H1 (cell line): ENCODE measurements around the gene DNAH10. TPM values are rescaled to one million over a fixed set of nuclear protein-coding genes. Genes with fewer than 3 reads are reported as not detected.

Experiments
- CTCF ChIA-PET: fragments of 300-600 bp; sonication (Branson Sonifier 250); formaldehyde crosslinking; loops from one replicate; lab custom pipeline; 2021; ENCODE audit not compliant: partially characterized antibody; lab: Charles Lee
- POLR2A ChIA-PET: fragments of 300-600 bp; sonication (Branson Sonifier 250); formaldehyde crosslinking; loops from one replicate; lab custom pipeline; 2021; ENCODE audit warnings: inconsistent platforms; ENCODE audit not compliant: partially characterized antibody; lab: Charles Lee
- DNase-seq, 2 experiments: peaks; one replicate each; pipeline versions ENCODE4 v3.0.0 to v3.0.0-alpha.2; 2010 to 2022; ENCODE audit warnings: low spot score in 2 of 2, low read depth in 1 of 2, mixed read lengths in 1 of 2
- FAIRE-seq: peaks from 2 replicates; lab custom pipeline; 2011; peaks lifted over from hg19 to GRCh38; lab: Jason Lieb, UNC
- H2AFZ ChIP-seq: 2 replicates; pipeline ENCODE4 v1.8.1; 2012; ENCODE audit warnings: low read length, inconsistent platforms
- H2AK5ac ChIP-seq: 2 replicates; pipeline ENCODE4 v1.6.1; 2013; ENCODE audit warnings: low read depth, low read length
- H2BK120ac ChIP-seq: replicated peaks from 2 replicates; pipeline ENCODE3; 2013; ENCODE audit warnings: low read depth, low read length, inconsistent platforms
- H2BK12ac ChIP-seq: 2 replicates; pipeline ENCODE4 v1.6.1; 2013; ENCODE audit warnings: low read depth, low read length
- H2BK15ac ChIP-seq: 2 replicates; pipeline ENCODE4 v1.6.1; 2013; ENCODE audit warnings: low read length
- H2BK20ac ChIP-seq: 2 replicates; pipeline ENCODE4 v1.6.1; 2013; ENCODE audit warnings: low read length
- H2BK5ac ChIP-seq: 2 replicates; pipeline ENCODE4 v1.6.1; 2013; ENCODE audit warnings: low read depth, low read length
- H3K14ac ChIP-seq: 2 replicates; pipeline ENCODE4 v1.6.1; 2013; ENCODE audit warnings: inconsistent platforms; ENCODE audit not compliant: insufficient read length
- H3K18ac ChIP-seq: 2 replicates; pipeline ENCODE4 v1.6.1; 2013; ENCODE audit warnings: low read length; ENCODE audit errors: extremely low read depth
- H3K23ac ChIP-seq: 2 replicates; pipeline ENCODE4 v1.6.1; 2013; ENCODE audit warnings: inconsistent platforms; ENCODE audit not compliant: insufficient read length
- H3K23me2 ChIP-seq: 2 replicates; pipeline ENCODE4 v1.6.1; 2013; ENCODE audit warnings: low read depth, low read length
- H3K27ac ChIP-seq: 2 replicates; pipeline ENCODE4 v1.6.1; 2011; ENCODE audit warnings: low read depth, low read length, inconsistent platforms
- H3K27me3 ChIP-seq, 4 experiments: replicated peaks in 1 of 4; 1 replicate in 1 of 4; 2 replicates in 3 of 4; pipeline versions ENCODE4 v1.6.1 to v1.8.1; 2011 to 2013; ENCODE audit warnings: low read length in 3 of 4, mild to moderate bottlenecking in 3 of 4, inconsistent platforms in 2 of 4, mixed read lengths in 2 of 4, moderate library complexity in 1 of 4; ENCODE audit not compliant: control insufficient read depth in 3 of 4, insufficient read depth in 3 of 4; ENCODE audit errors: extremely low read depth in 1 of 4
- H3K36me3 ChIP-seq, 4 experiments: 2 replicates each; pipeline versions ENCODE4 v1.6.1 to v1.8.1; 2011 to 2013; ENCODE audit warnings: mild to moderate bottlenecking in 4 of 4, low read length in 3 of 4, moderate library complexity in 2 of 4, control low read depth in 1 of 4, inconsistent platforms in 1 of 4; ENCODE audit not compliant: insufficient read depth in 4 of 4, control insufficient read depth in 2 of 4
- H3K4ac ChIP-seq: replicated peaks from 2 replicates; pipeline ENCODE3; 2013; ENCODE audit warnings: low read length, low read depth, mixed read lengths, inconsistent platforms; ENCODE audit not compliant: insufficient read length
- H3K4me1 ChIP-seq, 4 experiments: replicated peaks in 1 of 4; 1 replicate in 1 of 4; 2 replicates in 3 of 4; pipeline versions ENCODE4 v1.6.1 to v1.8.1; 2011 to 2013; ENCODE audit warnings: low read length in 3 of 4, inconsistent platforms in 2 of 4, mixed read lengths in 1 of 4; ENCODE audit not compliant: insufficient read depth in 4 of 4, control insufficient read depth in 3 of 4
- H3K4me2 ChIP-seq, 2 experiments: 2 replicates each; pipeline versions ENCODE4 v1.6.1 to v1.8.1; 2011 to 2013; ENCODE audit warnings: low read depth in 2 of 2, low read length in 2 of 2, control low read depth in 1 of 2, inconsistent platforms in 1 of 2, mild to moderate bottlenecking in 1 of 2; ENCODE audit not compliant: insufficient read depth in 1 of 2
- H3K4me3 ChIP-seq, 4 experiments: fragments of 200-600, 300-600 bp in 1 of 4; sonication (generic), shearing (Covaris generic), sonication (Bioruptor Twin) in 1 of 4; 2 replicates each; pipeline versions ENCODE4 v1.5.1 to v1.8.1; 2011 to 2016; ENCODE audit warnings: low read length in 4 of 4, low read depth in 3 of 4, control low read depth in 2 of 4, inconsistent platforms in 2 of 4, mild to moderate bottlenecking in 2 of 4, mixed read lengths in 1 of 4, moderate library complexity in 1 of 4; ENCODE audit not compliant: insufficient read depth in 2 of 4; ENCODE audit errors: extremely low read depth in 1 of 4
- H3K56ac ChIP-seq: replicated peaks from 2 replicates; pipeline ENCODE3; 2013; ENCODE audit warnings: low read depth, mild to moderate bottlenecking, mixed read lengths, low read length, inconsistent platforms; ENCODE audit not compliant: insufficient read length
- H3K79me1 ChIP-seq: 2 replicates; pipeline ENCODE4 v1.6.1; 2013; ENCODE audit warnings: low read depth, low read length, control low read depth
- H3K79me2 ChIP-seq, 2 experiments: 2 replicates each; pipeline versions ENCODE4 v1.6.1 to v1.8.1; 2012 to 2013; ENCODE audit warnings: low read length in 2 of 2, mild to moderate bottlenecking in 2 of 2, inconsistent platforms in 1 of 2; ENCODE audit not compliant: insufficient read depth in 2 of 2, control insufficient read depth in 1 of 2
- H3K9ac ChIP-seq, 4 experiments: replicated peaks in 1 of 4; 1 replicate in 1 of 4; 2 replicates in 3 of 4; pipeline versions ENCODE4 v1.6.1 to v1.8.1; 2011 to 2013; ENCODE audit warnings: low read depth in 3 of 4, low read length in 3 of 4, control low read depth in 2 of 4, mild to moderate bottlenecking in 2 of 4, moderate library complexity in 2 of 4, inconsistent platforms in 1 of 4; ENCODE audit errors: extremely low read depth in 1 of 4
- H3K9me3 ChIP-seq, 2 experiments: 2 replicates each; pipeline versions ENCODE4 v1.6.1 to v1.8.1; 2012 to 2013; ENCODE audit warnings: mild to moderate bottlenecking in 2 of 2, moderate library complexity in 2 of 2, control low read depth in 1 of 2, inconsistent platforms in 1 of 2, low read depth in 1 of 2, low read length in 1 of 2, mixed read lengths in 1 of 2; ENCODE audit not compliant: insufficient read depth in 2 of 2
- H4K20me1 ChIP-seq, 2 experiments: replicated peaks in 1 of 2; 2 replicates each; pipeline versions ENCODE3 to v1.8.1; 2011 to 2013; ENCODE audit warnings: inconsistent platforms in 2 of 2, low read length in 2 of 2, mild to moderate bottlenecking in 1 of 2; ENCODE audit not compliant: insufficient read depth in 2 of 2, control insufficient read depth in 1 of 2
- H4K5ac ChIP-seq: 2 replicates; pipeline ENCODE4 v1.6.1; 2013; ENCODE audit warnings: low read length, low read depth, mixed read lengths, inconsistent platforms; ENCODE audit not compliant: insufficient read length
- H4K8ac ChIP-seq: 2 replicates; pipeline ENCODE4 v1.8.0; 2013; ENCODE audit warnings: mild to moderate bottlenecking, moderate library complexity, low read length, inconsistent platforms; ENCODE audit not compliant: insufficient read depth; ENCODE audit errors: extremely low read depth
- H4K91ac ChIP-seq: replicated peaks from 2 replicates; pipeline ENCODE3; 2013; ENCODE audit warnings: low read length, mixed read lengths, inconsistent platforms; ENCODE audit not compliant: insufficient read length
- RFX5 ChIP-seq: IDR thresholded peaks from 2 replicates; pipeline ENCODE4 v1.6.1; 2011; ENCODE audit warnings: low read depth, low read length, improper control_type of control experiment, borderline replicate concordance
- SIN3A ChIP-seq, 2 experiments: IDR thresholded peaks in 1 of 2; conservative IDR thresholded peaks in 1 of 2; 2 replicates each; pipeline ENCODE4 v1.6.1; 2011 to 2012; ENCODE audit warnings: low read length in 2 of 2, improper control_type of control experiment in 1 of 2, low read depth in 1 of 2, mild to moderate bottlenecking in 1 of 2
- ZNF274 ChIP-seq: IDR thresholded peaks from 2 replicates; pipeline ENCODE4 v1.7.0; 2012; ENCODE audit warnings: low read length, borderline replicate concordance; ENCODE audit errors: extremely low read depth
- WGBS, 2 experiments: shearing (Covaris generic) in 1 of 2; methylation state at CpG; one replicate each; pipeline versions ENCODE4 v1.1.6 to v1.1.7; 2013 to 2015; ENCODE audit warnings: low lambda C conversion rate in 2 of 2, mixed read lengths in 2 of 2, inconsistent platforms in 1 of 2, low coverage in 1 of 2, missing lambda C conversion rate in 1 of 2; ENCODE audit not compliant: insufficient replicate concordance in 2 of 2, insufficient coverage in 1 of 2, insufficient read length in 1 of 2; ENCODE audit errors: extremely low coverage in 1 of 2, missing lambda C conversion rate in 1 of 2; 5-methylcytosine and 5-hydroxymethylcytosine counted together
- polyA plus RNA-seq, 7 experiments: library from polyadenylated mRNA; depleted of rRNA in 3 of 7; stranded (reverse) in 5 of 7; unstranded in 2 of 7; fragments of >200 nt in 5 of 7; fragments of 200-250 nt in 2 of 7; gene quantifications; 1 replicate in 5 of 7; 2 replicates in 1 of 7; 4 replicates in 1 of 7; pipeline versions ENCODE4 v1.2.1 to v1.2.3, GENCODE V29; 2011 to 2013; ENCODE audit warnings: missing spikeins in 2 of 7, mixed read lengths in 2 of 7
- total RNA-seq: library from RNA; stranded (reverse); fragmentation: NEBNext Ultra II Directional; extraction: Animal tissue kit (Norgen Biotek cat#: 25700); gene quantifications from 2 replicates; pipeline ENCODE4 v1.2.1, GENCODE V29; 2021

Gene DNAH10
- total and polyA plus RNA-seq, 2 of the 8 experiments (the other 6 are each of a cell fraction or from before 2014, with no cell fraction given) = 0.02 to 0.24 TPM

- Histone ChIP-seq H3K4me3 (no peak overlapping the region), H2BK15ac (no peak overlapping the region), H2AFZ (no peak overlapping the region), H3K56ac (no peak overlapping the region), H3K79me1 (no peaks in the 10 kb centered on the region), H3K36me3 (no peaks in the 10 kb centered on the region), H3K4me2 (no peak overlapping the region), H3K27me3 (peaks cover 0 to 2% (median 0%) of the 10 kb centered on the region in 4 experiments; a peak in 1 of 7 replicates), H2BK20ac (no peak overlapping the region), H4K20me1 (no peaks in the 10 kb centered on the region), H2BK120ac (no peak overlapping the region), H3K9me3 (no peaks in the 10 kb centered on the region), H2AK5ac (no peak overlapping the region), H3K4me1 (no peaks in the 10 kb centered on the region), H2BK12ac (no peak overlapping the region), H3K4ac (no peak overlapping the region), H2BK5ac (no peak overlapping the region), H3K23me2 (no peaks in the 10 kb centered on the region), H4K91ac (no peak overlapping the region), H3K27ac (no peak overlapping the region), H3K23ac (no peak overlapping the region), H3K79me2 (no peaks in the 10 kb centered on the region), H3K18ac (no peak overlapping the region), H3K14ac (no peak overlapping the region), H4K8ac (no peak overlapping the region), H4K5ac (no peak overlapping the region), H3K9ac (no peak overlapping the region)
- ChIA-PET POLR2A (no interaction called here), CTCF (interaction anchor here (0.6 to 5.2 kb wide), 7 partner anchors 11 to 137 kb away, joined by 3 to 26 read pairs (median 4); no protein-coding TSS in a partner anchor)
- no peak for DNase-seq
- WGBS, 2 experiments = 89% methylated on average over 18 of the region's 18 CpGs; no CpG with 5 or more reads in 1 of the 2 experiments
- no peak for FAIRE-seq
- TF ChIP-seq RFX5 (no peak), ZNF274 (no peak), SIN3A (conservative IDR thresholded peaks at IDR 0.05 in 1 of 2, IDR thresholded peaks at IDR 0.05 in 1 of 2; ENCODE audit: low read depth in 1 of 2, low read length in 2 of 2) (no peak)
Observed at GRCh38 chr12:123936471-123936870, 174.4 kb downstream of the DNAH10 start.
